HG03066 (cell line): ENCODE measurements around the gene DNAAF1.
"Not testable (repeated sequence)": the region's sequence is repeated elsewhere in the genome, so short reads cannot be mapped to it uniquely, and the experiment has no call there.

Experiments used
- ATAC-seq: cut with Tn5 transposase; IDR thresholded peaks from one replicate; pipeline ENCODE4 v1.9.1; 2021; ENCODE audit warnings: low read depth; ENCODE audit not compliant: unreplicated experiment

Gene DNAAF1

DNA sequence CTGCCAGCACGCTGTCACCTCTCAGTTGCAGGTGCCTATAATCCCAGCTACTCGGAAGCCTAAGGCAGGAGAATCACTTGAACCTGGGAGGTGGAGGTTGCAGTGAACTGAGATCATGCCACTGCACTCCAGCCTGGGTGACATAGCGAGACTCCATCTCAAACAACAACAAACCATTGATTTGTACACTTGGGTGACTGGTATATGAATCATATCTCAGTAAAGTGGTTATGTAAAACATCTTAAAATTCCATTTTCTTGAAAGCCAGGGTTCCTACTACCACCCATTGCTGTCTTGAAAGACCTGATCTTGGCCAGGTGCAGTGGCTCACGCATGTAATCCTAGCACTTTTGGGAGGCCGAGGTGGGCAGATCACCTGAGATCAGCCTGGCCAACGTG is 60.0 kb downstream of the DNAAF1 start:
- not testable (repeated sequence) for ATAC-seq

DNA sequence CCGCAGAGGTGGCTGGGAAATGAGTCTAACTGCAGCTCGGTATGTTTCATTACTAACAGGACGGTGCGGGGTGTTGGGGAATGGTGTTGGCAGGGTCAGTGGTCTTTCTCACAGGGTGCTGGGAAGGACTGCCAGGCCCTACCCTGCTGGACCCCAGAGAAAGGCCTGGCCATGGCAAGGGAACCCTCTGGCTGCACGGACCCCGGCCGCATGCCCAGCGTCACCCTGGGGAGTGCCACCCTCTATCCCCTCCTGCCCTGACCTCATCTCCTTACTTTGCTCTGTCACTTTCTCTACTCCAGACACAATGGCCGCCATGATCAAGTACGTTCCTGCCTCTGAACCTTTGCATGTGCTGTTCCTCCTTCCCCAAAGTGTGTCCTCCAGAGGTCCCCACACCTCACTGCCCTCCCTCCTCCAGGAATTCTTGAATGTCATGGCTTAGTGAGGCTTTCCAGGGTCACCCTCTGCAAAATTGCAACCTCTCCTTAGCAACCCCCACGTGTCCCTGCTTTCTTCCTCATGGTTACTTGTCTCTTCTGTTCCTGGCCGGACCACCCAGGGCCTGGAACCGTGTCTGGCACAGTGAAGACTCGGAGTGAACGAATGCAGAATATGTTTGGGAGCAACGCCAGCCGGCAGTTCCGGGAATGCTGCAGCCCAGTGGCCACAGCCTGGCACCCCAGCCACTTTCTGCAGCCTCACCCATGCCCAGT is 61.0 kb downstream of the DNAAF1 start:
- no peak for ATAC-seq

DNA sequence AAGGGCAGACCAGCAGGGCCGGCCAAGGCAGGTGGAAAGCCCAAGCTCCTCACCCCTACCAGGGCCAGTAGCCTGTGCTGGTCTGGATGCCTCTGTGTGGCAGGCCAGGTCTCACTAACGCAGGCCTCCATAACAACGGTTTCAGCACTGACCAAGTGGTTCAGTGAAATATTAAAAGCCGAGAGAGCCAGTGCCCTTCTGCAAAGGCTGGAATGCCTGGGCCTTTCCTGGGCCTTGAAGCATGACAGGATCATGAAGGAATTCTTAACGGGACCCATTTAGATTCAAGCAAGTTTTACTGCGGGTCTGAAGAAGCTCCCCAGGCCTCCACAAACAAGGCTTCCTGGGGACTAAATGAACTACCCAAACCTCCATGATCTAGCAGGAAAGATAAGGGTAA is 62.1 kb downstream of the DNAAF1 start:
- ATAC-seq, result no peak

DNA sequence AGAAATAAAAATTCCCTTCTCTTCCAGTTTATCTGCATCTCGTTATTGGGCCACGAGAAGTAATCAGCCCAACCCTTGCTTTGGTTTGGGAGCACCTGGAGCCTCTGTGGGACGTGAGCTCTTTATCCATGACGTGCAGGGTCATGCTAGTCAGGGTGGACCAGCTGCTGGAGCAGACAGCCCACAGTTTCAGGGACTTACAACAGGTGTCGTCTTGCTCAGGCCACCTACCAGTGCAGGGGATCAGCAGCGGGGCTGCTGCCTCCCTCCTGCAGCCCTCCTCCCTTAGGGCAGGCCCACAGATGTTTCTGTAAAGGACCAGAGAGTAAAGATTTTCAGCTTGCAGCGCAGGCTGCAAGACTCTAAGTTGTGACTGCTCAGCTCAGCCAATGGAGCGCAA is 62.8 kb downstream of the DNAAF1 start:
- no peak for ATAC-seq

DNA sequence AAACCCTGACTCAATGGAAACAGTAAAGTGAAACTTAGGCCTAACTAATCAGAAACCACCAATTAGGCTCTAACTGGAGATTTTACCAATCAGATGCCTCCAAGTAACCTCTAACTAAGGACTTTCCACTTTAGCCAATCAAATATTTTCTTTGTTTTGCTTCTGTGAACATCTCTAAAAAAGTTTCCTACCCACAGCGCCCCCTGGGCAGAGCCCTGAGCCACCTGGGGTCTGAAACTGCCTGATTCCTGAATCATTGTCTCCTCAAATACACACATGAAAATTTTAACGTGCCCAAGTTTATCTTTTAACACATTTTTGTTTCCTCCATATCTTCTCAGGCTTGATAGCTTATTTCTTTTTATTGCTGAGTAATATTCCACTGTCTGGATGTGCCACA is 64.9 kb downstream of the DNAAF1 start:
- ATAC-seq, result no peak

DNA sequence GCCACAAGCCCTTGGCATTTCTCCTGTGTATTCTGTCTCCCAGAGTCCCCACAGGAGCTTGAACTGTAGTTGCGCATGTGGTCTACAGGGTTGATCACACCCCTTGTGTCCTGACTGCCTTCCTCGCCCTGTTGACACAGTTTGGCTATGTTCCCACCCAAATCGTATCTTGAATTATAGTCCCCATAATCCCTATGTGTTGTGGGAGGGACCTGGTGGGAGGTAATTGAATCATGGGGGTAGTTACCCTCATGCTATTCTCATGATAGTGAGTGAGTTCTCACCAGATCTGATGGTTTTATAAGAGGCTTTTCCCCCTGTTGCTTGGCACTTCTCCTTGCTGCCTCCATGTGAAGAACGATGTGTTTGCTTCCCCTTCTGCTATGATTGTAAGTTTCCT is 67.0 kb downstream of the DNAAF1 start:
- ATAC-seq, result no peak

DNA sequence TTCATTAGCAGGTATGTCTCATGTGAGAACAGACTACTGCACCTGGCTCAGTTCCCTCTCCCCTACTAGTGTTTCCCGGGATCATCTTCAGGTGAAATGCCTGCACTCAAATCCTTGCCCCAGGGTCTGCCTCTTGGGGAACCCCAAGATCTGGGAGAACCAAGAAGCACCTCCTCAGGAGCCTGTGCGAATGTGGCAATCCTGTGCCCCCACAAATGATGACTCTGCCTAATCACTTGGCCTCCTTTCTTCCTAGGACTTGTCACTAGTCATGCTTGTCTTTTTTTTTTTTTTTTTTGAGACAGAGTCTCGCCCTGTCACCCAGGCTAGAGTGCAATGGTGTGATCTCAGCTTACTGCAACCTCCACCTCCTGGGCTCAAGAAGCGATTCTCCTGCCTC is 67.5 kb downstream of the DNAAF1 start:
- ATAC-seq, result no peak

DNA sequence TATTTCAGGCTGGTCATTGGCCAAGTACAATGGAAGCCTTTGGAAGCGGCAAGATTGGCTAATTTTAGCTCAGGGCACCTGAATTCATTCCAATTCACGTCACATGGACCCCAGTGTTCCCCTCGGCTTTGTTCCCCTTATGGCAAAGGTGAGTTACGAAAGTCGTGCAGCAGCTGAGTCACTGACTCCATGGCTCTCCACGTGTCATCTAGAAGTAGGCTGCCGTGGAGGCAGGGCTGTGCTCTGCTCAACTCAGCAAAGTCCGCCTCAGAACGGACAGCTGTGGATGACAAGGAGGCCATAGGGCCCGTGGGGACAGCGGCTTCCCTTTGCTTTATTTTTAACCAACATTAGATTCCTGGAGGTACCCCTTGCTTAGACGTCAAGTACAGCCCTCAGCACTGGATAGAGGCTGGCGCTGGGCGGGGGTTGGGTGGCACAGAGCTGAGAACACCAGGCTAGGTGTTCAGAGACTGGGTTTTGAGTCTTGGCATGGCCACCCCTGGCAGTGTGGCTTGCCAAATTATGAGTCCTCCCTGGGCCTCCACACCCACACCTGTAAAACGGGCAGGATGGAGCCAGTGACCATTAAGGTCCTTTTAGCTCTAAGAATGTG is 69.5 kb downstream of the DNAAF1 start:
- ATAC-seq, result no peak

DNA sequence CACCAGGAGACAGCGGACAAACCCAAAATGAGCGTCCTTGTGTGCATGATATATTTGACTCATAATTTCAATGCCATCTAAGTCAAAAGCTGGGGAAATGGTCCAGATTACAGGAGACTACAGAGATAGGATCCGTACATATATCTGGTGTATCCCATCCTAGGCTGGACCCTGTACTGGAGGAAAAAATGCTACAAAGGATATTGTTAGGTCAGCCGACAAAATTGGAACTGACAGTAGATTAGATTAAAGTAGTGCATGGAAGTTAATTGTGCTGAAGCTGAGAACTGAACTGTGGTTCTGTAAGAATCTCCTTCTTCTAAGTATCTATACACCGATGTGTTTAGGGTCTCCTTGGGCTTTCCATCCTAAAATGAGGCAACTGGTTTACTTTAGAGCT is 70.4 kb downstream of the DNAAF1 start:
- ATAC-seq, result no peak

DNA sequence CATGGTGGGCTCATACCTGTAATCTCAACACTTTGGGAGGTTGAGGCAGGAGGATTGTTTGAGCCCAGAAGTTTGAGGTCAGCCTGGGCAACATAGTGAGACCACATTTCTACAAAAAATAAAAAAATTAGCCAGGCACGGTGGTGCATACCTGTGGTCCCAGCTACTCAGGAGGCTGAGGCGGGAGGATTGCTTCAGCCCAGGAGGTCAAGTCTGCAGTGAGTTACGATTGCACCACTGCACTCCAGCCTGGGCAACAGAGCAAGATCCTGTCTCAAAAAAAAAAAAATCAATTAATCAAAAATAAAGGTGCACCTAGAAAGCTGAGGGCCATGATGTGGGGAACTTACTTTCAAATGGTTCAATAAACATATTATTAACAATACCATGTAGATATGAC is 71.0 kb downstream of the DNAAF1 start:
- not testable (repeated sequence) for ATAC-seq

DNA sequence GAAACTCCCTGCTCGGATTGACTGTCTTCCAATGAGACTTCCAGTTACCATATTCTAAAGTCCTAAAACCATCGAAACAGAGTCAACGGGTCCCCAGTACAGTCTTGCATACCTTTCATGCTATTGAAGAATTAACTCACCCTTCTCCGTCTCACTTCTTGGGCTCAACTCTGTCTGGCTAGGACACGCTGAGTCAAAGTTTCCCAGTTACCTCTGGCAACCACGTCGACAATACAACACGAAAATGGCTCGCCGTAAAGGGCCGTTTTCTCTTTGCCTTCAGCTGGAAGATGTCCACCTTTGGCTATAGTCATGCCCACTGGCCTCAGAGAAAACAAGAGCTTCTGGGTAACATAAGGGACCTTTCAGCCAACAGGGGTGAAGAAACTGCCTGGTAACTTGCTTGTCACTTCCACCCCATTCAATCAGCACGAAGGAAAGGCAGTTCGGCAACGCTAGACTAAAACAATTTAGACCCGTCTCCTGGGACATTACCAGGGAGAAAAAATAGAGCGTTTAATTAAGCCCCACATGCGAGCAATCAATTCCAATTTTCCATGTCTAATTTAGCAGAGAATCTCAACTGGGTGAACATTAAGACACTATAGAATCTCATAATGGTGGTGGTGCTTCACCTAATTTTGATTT is 73.2 kb downstream of the DNAAF1 start:
- ATAC-seq, result no peak

DNA sequence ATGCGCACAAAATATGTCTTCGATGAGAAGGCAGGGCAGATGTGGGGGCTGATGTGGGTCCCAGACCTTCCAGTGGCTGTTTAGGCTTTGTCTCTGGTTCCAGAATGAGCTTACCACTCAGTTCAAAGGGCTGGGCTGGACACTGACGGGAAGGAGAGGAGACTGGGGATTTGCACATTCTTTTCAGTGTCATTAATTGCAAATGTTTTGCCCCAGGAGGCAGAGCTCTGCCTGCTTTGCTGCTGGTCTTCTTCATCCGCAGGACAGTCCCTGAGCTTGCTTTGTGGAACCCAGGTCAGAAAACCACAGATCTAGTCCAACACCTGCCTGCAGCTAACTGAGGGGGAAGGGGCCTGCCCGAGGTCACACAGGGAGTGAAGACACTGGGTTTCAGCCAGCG is 73.8 kb downstream of the DNAAF1 start:
- ATAC-seq, result no peak

DNA sequence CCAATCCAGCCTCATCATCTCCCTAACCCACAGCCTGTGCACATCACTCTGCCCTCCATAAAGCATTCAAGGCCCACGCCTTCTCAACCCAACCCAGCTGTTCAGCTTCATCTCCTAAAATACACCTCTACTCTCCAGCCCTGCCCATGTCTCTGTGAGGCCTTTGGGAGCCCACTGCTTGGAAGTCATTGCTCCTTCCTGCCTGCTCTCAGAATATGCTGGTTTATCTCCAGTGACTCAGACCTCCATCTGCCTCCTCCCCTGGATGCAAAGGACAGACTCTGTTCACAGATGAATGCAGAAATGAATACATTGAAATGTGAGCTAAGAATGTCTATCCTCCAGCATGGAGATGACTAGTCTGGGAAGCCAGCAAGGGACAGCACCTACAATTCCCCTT is 75.7 kb downstream of the DNAAF1 start:
- ATAC-seq, result no peak

DNA sequence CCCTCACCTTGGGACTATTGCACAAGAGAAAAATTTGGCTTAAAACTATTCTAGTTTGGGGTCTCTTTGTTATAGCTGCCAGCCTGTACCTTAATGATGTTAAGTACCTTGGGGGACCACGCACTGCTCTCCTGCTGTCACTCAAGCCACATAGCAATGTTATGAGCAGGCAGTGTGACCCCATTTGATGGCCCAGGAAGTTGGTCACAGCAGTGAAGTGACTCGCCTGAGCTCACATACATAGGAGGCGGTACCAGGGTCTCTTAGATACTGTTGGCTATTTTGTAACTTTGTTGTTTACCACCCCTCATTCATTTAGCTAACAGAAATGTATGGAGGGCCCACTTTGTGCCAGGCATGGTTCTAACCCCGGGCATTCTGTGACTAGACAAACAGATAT is 78.3 kb downstream of the DNAAF1 start:
- ATAC-seq, result no peak

DNA sequence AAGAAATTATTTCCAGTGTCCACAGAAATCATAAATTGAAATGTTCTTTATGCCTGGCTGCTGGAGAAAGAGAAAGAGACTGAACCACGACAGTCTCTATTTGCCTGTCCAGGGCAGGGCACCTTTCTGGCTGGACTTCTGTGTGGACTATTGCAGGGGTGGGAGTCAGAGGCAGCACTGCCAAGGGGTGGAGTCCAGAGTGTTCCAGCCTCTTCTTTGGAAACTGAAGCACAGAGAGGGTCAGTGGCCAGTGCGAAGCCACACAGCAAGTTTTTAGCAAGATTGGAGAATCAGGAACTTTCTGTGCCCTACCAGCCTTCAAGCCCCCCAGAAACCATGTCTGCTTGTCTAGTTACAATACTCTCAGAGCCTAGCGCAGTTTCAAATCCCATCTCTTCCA is 79.4 kb downstream of the DNAAF1 start:
- ATAC-seq, result no peak

DNA sequence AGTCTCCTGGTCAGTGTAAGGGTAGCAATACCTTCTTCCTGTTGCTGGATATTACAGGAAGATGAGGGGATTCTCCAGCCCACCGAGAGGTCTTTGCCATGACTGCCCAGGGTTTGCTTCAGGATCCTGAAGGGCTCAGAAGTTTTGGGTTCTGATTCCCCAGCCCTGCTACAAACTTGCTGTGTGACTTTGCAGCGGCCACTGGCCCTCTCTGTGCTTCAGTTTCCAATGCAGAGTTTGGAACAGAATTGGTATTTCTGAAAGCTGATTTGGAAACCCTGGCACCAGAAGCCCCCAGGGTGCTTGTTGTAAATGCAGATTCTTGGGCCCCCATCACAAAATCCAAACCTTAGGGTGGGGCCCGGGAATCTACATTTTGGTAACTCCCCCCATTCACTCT is 80.0 kb downstream of the DNAAF1 start:
- no peak for ATAC-seq

DNA sequence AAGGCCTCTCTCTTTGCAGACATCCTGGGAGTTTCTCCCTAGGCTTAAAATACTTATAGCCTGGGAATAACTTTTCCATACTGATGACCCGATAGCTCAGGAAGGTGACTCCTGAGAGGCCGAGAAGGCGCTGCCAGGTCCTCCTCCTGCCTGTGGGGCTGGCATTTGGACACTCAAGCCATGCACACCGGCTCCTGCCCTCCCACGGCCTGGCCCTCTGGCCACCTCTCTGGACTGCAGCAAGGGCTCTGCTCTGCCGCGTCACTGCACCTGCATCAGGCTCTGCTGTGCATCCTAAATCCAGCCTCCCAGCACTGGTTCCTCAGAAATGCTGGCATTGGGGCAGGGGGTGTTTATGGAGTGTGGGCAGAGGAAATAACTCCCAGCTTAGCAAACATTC is 80.5 kb downstream of the DNAAF1 start:
- ATAC-seq, result no peak

DNA sequence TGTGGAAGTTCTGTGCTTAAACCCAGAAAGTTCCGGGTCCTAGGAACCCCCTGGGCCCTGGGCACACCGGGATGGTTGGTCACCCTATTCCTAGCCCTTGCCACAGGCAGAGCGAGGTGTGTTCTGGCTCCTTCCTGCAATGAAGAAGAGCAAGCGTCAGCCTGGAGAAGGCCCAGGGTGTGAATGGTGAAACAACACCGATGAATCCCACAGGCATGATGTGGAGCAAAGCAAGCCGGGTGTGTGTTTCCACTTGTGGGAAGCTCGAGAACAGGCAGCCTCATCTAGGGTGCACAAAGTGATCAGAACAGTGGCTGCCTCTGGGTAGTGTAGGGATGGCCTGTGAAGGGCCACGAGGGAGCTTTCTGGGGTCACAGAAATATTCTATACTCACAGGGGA is 80.9 kb downstream of the DNAAF1 start:
- no peak for ATAC-seq
